ENCODE data around the gene RNF149.
A peak's percentile ranks its signal among the peaks of the same experiment; 100 is the strongest.
"Not testable (repeated sequence)": the region's sequence is repeated elsewhere in the genome, so short reads cannot be mapped to it uniquely, and the experiment has no call there.

RNF149 gene

DNA sequence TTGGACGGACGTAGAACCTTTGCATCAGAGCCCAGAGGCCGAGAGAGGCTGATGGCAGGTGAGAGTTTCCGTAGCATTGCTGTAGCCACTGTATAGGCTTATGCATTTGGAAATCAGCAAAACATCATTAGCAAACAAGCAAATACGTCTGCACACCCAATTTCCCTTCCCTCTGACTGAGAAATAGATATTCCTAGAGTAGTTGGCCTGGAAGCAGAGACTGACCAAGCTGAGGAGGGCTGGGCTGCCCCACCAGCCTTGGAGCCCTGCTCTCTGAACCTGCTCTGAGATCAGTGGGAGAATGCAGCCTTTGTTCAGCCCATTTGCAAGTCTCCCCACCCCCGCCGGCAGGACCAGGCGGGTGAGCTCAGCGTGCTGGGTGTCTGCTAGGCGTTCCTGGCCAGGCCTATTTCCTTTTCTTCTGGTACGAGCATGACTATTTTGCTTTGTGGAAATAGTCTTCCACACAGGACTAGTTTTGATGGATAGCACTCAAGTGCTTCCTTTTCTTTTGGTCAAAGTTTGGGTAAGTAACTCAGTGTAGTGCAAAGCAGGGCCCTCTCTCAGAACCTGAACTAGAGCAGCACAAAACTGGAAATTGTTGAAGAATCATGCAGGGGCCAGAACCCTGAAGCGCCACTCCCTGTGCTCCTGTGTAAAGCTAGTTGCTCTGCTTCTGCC is 21.9 kb upstream of the RNF149 start:
- H3K27ac ChIP-seq = no peak overlapping the region
- TF ChIP-seq CTCF (IDR thresholded peaks at IDR 0.05) (no peak), ZFX (IDR thresholded peaks at IDR 0.05; ENCODE audit: borderline replicate concordance) (no peak)

- no peak for TF ChIP-seq ZFX (IDR thresholded peaks at IDR 0.05; ENCODE audit: borderline replicate concordance)
- no peak for TF ChIP-seq CTCF (IDR thresholded peaks at IDR 0.05)
- H3K27ac ChIP-seq = no peak overlapping the region
These were observed 20.5 kb upstream of the RNF149 start for GRCh38 chr2:101329026-101329425.

- H3K27ac ChIP-seq = peak overlapping the region; percentile 75
- no peak for TF ChIP-seq CTCF (IDR thresholded peaks at IDR 0.05)
- TF ChIP-seq ZFX (IDR thresholded peaks at IDR 0.05; ENCODE audit: borderline replicate concordance) = no peak
These were observed 20.0 kb upstream of the RNF149 start for GRCh38 chr2:101328474-101329007.

GRCh38 chr2:101327863-101328394 is 19.4 kb upstream of the RNF149 start:
- H3K27ac ChIP-seq = peak overlapping the region; percentile 75
- TF ChIP-seq CTCF (IDR thresholded peaks at IDR 0.05) = no peak
- TF ChIP-seq ZFX (IDR thresholded peaks at IDR 0.05; ENCODE audit: borderline replicate concordance) = no peak

DNA sequence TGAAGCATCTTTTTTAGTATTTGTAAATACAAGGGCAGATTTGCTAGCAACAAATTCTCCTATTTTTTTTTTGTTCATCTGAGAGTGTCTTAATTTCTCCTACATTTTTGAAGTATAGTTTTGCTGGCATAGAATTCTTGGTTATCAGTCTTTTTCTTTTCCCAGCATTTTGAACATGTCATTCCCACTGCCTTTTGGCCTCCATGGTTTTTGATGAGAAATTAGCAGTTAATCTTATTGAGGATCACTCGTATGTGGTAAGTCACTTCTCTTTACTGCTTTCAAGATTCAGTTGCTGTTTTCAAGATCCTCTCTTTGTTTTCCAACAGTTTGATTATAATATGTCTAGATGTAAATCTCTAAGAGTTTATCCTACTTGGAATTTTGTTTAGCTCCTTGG is 16.9 kb upstream of the RNF149 start:
- TF ChIP-seq CTCF (IDR thresholded peaks at IDR 0.05) = no peak
- no peak for TF ChIP-seq ZFX (IDR thresholded peaks at IDR 0.05; ENCODE audit: borderline replicate concordance)
- H3K27ac ChIP-seq = no peak overlapping the region

DNA sequence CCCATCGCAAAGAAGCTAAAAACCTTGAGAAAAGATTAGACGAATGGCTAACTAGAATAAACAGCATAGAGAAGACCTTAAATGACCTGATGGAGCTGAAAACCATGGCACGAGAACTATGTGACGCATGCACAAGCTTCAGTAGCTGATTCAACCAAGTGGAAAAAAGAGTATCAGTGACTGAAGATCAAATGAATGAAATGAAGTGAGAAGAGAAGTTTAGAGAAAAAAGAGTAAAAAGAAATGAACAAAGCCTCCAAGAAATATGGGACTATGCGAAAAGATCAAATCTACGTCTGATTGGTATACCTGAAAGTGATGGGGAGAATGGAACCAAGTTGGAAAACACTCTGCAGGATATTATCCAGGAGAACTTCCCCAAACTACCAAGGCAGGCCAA is 8.1 kb upstream of the RNF149 start:
- not testable (repeated sequence) for H3K27ac ChIP-seq

- H3K27ac ChIP-seq = no peak overlapping the region
- TF ChIP-seq CTCF (IDR thresholded peaks at IDR 0.05) (no peak), ZFX (IDR thresholded peaks at IDR 0.05; ENCODE audit: borderline replicate concordance) (no peak)
These were observed 3.2 kb upstream of the RNF149 start for GRCh38 chr2:101311696-101312017.
